Activated T-cell treated with anti-CD3 and anti-CD28 coated beads for 24 hours (primary cell): ENCODE data around the gene COQ8B.
"Not testable (repeated sequence)": the region's sequence is repeated elsewhere in the genome, so short reads cannot be mapped to it uniquely, and the experiment has no call there.

Experiments used
- DNase-seq: peaks from one replicate; pipeline ENCODE4 v3.0.0-alpha.2; 2020; ENCODE audit warnings: low read depth

COQ8B gene

GRCh38 chr19:40716482-40717324, at the start of gene COQ8B, which contains the start of gene ITPKC:
COQ8B (minus strand) TSS chr19:40716886; CDS start chr19:40714632, 2,254 bp downstream.
ITPKC (plus strand) TSS chr19:40717112; CDS start chr19:40717136, 24 bp downstream.
- peak; percentile 99 for DNase-seq

DNA sequence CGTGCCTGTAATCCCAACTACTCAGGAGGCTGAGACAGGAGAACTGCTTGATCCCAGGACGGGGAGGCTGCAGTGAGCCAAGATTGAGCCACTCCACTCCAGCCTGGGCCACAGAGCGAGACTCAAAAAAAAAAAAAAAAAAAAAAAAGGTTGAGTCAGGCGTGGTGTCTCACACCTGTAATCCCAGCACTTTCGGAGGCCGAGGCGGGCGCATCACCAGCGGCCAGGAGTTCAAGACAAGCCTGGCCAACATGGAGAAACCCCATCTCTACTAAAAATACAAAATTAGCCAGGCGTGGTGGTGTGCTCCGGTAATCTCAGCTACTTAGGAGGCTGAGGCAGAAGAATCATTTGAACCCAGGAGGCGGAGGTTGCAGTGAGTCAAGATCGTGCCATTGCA, 49.7 kb upstream of the COQ8B start:
- DNase-seq = not testable (repeated sequence)

DNA sequence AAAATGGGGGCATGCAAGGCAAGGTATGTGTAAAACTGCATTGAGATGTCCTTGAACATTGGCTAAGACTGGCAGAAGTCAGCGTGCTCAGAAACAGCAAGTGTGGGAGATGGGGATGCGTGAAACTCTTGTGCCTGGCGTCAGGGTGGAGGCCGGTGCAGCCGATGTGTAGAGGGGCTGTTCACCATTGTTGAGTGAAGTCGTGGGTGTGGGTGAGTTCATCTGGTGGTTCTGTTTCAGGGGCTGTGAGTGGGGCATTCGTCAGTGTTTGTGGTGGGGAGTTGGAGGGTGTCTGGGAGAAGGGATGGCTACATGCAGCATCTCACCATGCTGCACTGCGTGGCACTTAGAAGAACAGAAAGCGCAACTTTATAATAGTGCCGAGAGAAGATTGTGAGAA, 47.3 kb upstream of the COQ8B start:
- DNase-seq = no peak

- DNase-seq = no peak
Measured at GRCh38 chr19:40763526-40763925, 46.8 kb upstream of the COQ8B start.

DNA sequence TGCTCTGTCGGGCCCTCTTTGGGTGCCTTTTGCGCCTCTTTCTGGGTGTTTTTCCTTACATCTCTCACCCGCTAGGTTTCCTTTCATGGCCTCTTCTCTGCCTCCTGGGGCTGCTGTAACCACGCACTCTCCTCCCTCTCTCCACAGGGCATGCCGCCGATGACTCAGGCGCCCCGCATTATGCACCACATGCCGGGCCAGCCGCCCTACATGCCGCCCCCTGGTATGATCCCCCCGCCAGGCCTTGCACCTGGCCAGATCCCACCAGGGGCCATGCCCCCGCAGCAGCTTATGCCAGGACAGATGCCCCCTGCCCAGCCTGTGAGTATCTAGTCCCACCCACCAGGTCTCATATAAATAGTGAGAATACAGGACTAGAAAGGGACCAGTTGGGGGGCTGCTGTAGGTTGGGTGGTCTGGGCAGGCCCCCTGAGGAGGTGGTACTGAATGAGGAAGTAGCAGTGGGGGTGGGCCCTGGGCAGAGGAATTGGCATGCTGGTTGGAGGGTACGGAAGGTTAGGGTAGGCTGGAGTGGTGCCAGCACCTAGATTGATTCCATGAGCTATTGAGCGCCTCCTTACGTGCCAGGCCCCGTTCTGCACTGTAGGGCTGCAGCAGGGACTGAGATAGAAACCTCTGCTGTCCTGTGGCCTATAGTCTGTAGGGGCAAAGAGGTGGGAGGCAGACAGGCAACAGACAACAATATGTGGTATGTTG, 46.2 kb upstream of the COQ8B start:
- DNase-seq = no peak

- no peak for DNase-seq
Measured at GRCh38 chr19:40759352-40759751, 42.7 kb upstream of the COQ8B start.

GRCh38 chr19:40758491-40758890, 41.8 kb upstream of the COQ8B start:
- DNase-seq = no peak

- DNase-seq = peak; percentile 25
Measured at GRCh38 chr19:40756502-40757110, 39.9 kb upstream of the COQ8B start.

DNA sequence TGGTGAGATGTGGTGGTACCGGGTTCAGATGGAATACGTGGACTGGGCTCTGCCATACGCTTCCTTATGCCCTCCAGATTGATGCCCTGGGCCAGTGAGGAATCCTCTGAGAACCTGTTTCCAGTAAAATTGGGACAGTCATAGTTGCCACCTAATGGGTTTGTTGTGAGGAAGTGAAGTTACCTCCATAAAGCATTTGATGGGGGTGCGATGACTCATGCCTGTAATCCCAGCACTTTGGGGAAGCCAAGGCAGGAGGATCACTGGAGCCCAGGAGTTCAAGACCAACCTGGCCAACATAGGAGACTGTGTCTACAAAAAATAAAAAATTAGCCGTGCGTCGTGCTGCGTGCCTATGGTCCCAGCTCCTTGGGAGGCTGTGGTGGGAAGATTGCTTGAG, 39.1 kb upstream of the COQ8B start:
- no peak for DNase-seq

GRCh38 chr19:40755248-40755624, 38.5 kb upstream of the COQ8B start:
- DNase-seq = no peak

DNA sequence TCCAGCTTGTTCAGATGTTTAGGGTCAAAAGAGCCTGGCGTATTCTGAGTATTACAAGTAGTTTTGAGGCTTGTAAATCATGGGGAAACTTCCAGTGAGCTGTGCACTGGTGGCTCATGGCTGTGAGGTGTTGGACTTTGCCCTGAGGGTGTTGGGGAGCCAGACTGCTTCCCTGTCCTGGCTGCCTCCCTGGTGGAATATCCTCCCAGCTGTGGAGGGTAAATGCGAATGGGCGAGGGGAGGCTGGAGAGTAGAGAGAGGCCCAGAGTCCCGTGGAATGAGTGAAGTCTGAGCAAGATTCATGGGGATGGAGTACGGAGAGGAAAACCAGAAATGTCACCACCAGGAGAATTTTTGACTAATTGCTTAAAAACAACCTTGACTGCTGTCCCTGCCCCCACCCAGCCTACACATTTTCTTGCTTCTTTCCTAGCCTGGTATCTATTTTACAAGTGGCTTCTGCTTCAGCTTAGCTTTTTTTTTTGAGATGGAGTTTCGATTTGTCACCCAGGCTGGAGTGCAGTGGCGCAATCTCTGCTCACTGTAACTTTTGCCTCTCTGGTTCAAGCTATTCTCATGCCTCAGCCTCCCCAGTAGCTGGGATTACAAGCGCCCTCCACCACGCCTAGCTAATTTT, 38.0 kb upstream of the COQ8B start:
- DNase-seq = peak; percentile 60

- DNase-seq = no peak
Measured at GRCh38 chr19:40752257-40752781, 35.6 kb upstream of the COQ8B start.

DNA sequence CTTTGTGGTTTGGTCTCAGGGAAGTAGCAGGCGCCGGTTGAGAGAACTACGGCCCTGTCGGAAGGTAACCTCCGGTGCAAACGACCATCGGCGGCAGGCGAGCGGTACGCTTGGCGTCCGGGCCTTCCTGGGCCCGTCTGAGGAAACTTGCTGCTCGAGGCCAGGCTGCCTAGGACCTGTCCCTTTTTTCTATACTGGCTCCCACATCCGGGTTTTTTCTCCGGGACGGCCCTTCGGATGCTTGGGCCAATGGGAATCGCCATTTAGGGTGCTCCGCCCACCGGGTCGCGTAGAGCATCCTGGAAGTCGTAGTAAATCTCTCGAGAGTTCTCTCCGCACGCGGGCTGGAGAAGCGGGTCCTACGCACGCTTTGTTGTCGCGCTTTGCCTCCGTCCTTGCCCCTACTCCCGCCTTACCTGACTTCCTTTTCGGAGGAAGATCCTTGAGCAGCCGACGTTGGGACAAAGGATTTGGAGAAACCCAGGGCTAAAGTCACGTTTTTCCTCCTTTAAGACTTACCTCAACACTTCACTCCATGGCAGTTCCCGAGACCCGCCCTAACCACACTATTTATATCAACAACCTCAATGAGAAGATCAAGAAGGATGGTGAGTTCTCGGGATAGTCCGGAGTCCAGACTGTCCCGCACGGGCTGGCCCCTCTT, 34.3 kb upstream of the COQ8B start, which contains the start of gene SNRPA:
Gene SNRPA, plus strand, starts transcription at position 330 of the 664 bp plus-strand sequence. Its CDS starts 206 bp downstream, at position 536.
- peak; percentile 92 for DNase-seq

DNA sequence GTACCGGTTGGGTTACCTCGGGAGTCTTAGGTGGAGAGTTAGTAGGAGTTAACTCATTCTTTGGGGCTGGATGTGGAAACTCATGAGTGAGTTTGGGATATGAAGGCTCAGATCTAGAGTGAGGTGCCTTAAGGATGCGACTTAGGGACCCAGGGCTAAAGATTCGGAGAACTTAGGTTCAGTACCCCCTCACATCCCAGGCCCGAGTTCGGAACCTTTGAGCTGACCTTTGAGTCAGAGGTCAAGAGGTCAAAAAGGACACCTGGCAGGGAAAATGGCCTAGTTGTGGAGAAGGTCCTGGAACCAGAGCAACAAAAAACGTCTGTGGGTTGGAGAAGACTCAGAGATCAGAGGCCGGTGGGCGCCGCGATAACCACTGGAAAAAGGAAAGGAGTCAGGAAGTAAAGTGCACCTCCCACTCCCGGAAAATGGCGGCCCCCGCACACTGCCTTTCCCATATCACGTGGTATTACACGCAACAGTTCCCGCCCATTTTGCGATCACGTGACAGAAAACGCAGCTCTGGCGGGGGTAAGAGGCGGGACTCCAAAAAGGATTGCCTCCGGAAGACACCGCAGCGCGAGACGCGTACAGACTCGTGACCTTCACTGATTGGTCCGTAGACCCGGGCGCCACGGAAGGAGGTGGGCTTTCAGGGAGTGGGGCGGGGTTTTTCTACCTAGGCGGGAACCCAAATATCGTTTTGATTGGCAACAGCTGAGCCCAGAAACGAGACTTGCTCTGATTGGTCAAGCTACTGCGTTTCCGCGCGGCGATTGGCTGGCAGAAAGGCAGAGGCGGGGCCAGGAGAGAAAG, 33.6 kb upstream of the COQ8B start, which contains the start of gene ACTMAP:
Gene ACTMAP, minus strand, starts transcription at position 420 of the 816 bp plus-strand sequence. CDS start 674 bp downstream, outside the sequence.
- peak; percentile 99 for DNase-seq

GRCh38 chr19:40747536-40747935, 30.9 kb upstream of the COQ8B start:
- no peak for DNase-seq

GRCh38 chr19:40745402-40745780, 28.7 kb upstream of the COQ8B start:
- no peak for DNase-seq

GRCh38 chr19:40744554-40745401, 28.1 kb upstream of the COQ8B start:
- DNase-seq = no peak

GRCh38 chr19:40743926-40744325, 27.2 kb upstream of the COQ8B start:
- DNase-seq = no peak

DNA sequence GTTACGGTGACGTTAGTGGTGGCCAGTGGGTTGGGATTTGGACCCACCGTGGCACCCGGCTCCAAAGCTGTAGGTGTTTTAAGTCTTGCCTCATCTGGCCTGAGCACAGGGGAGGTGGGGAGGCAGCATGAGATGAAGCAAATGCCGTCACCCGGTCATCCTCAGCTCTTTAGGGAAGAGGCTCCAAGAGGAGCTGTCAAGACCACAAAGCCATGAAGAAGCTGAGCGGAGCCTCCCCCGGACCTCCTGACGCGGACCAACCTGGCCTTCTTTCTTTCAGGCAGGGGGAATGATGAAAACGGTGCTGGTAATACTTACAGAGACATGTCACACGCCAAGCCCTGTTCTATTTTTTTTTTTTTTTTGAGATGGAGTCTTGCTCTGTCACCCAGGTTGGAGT, 26.2 kb upstream of the COQ8B start:
- DNase-seq = no peak
